Neural cell (in vitro differentiated cells): Measurements from ENCODE around the gene MRPS15. TPM values are rescaled to one million over a fixed set of nuclear protein-coding genes. Genes with fewer than 3 reads are reported as not detected.

ENCODE experiments used
- H2AFZ ChIP-seq: fragments of 200-600, 300-800 bp; sonication (generic), shearing (Covaris generic); 2 replicates; pipeline ENCODE4 v1.6.0; 2014; ENCODE audit warnings: low read depth, mild to moderate bottlenecking, antibody characterized with exemption, low read length, moderate library complexity
- H3F3A ChIP-seq: fragments of 200-600 bp; shearing (Covaris generic); 2 replicates; pipeline ENCODE4 v1.6.1; 2016; ENCODE audit warnings: mild to moderate bottlenecking, moderate library complexity, mixed read lengths, antibody characterized with exemption, low read length; ENCODE audit not compliant: insufficient read depth, poor library complexity, severe bottlenecking
- H3K27ac ChIP-seq: fragments of 200-600, 300-800 bp; sonication (generic), shearing (Covaris generic); 2 replicates; pipeline ENCODE4 v1.5.1; 2014; ENCODE audit warnings: mild to moderate bottlenecking, low read length, moderate library complexity
- H3K27me3 ChIP-seq: fragments of 300-800, 200-600 bp; sonication (generic), shearing (Covaris generic); 2 replicates; pipeline ENCODE4 v1.6.0; 2014; ENCODE audit warnings: mild to moderate bottlenecking, low read depth, low read length, moderate library complexity; ENCODE audit not compliant: insufficient read depth
- H3K36me3 ChIP-seq: fragments of 300-800, 200-600 bp; sonication (generic), shearing (Covaris generic); 2 replicates; pipeline ENCODE4 v1.5.1; 2014; ENCODE audit warnings: mild to moderate bottlenecking, antibody characterized with exemption, low read length, moderate library complexity; ENCODE audit not compliant: insufficient read depth
- H3K4me2 ChIP-seq: fragments of 300-800, 200-600 bp; sonication (generic), shearing (Covaris generic); 2 replicates; pipeline ENCODE4 v1.6.0; 2014; ENCODE audit warnings: mild to moderate bottlenecking, low read length
- H3K4me3 ChIP-seq: fragments of 300-800, 200-600 bp; sonication (generic), shearing (Covaris generic); 2 replicates; pipeline ENCODE4 v1.5.1; 2014; ENCODE audit warnings: mild to moderate bottlenecking, low read length, moderate library complexity
- H3K79me2 ChIP-seq: fragments of 200-600 bp; shearing (Covaris generic); replicated peaks from 2 replicates; pipeline ENCODE4 v1.6.0; 2014; ENCODE audit warnings: mild to moderate bottlenecking, low read length, moderate library complexity; ENCODE audit not compliant: insufficient read depth
- H3K9ac ChIP-seq: fragments of 300-800, 200-600 bp; sonication (generic), shearing (Covaris generic); 2 replicates; pipeline ENCODE4 v1.6.1; 2016; ENCODE audit warnings: mild to moderate bottlenecking, low read length, mixed read lengths
- H3K9me2 ChIP-seq: fragments of 200-600 bp; shearing (Covaris generic); 2 replicates; pipeline ENCODE4 v1.6.1; 2016; ENCODE audit warnings: mild to moderate bottlenecking, low read length, mixed read lengths; ENCODE audit not compliant: insufficient read depth
- H3K9me3 ChIP-seq: fragments of 200-600, 300-800 bp; sonication (generic), shearing (Covaris generic); 2 replicates; pipeline ENCODE4 v1.6.1; 2016; ENCODE audit warnings: mild to moderate bottlenecking, mixed run types, low read length, moderate library complexity, mixed read lengths
- H4K20me1 ChIP-seq: fragments of 200-600 bp; shearing (Covaris generic); 2 replicates; pipeline ENCODE4 v1.6.1; 2016; ENCODE audit warnings: mild to moderate bottlenecking, mixed run types; ENCODE audit not compliant: insufficient read depth
- EP300 ChIP-seq: fragments of 450-650 bp; conservative IDR thresholded peaks from 2 replicates; pipeline ENCODE4 v1.6.1; 2014; ENCODE audit warnings: antibody characterized with exemption, mild to moderate bottlenecking, moderate library complexity; ENCODE audit not compliant: poor library complexity, severe bottlenecking
- EZH2 ChIP-seq: fragments of 200-600, 300-800 bp; shearing (Covaris generic), sonication (generic); IDR thresholded peaks from 2 replicates; pipeline ENCODE4 v1.6.1; 2014; ENCODE audit warnings: antibody characterized with exemption, low read length, borderline replicate concordance, mild to moderate bottlenecking; ENCODE audit not compliant: insufficient read depth, poor library complexity, severe bottlenecking
- MXI1 ChIP-seq: fragments of 450-650 bp; conservative IDR thresholded peaks from 2 replicates; pipeline ENCODE4 v1.6.1; 2014; ENCODE audit warnings: antibody characterized with exemption, mild to moderate bottlenecking; ENCODE audit not compliant: poor library complexity, severe bottlenecking
- POLR2AphosphoS5 ChIP-seq: IDR thresholded peaks from 2 replicates; pipeline ENCODE4 v1.6.1; 2012
- RAD21 ChIP-seq: fragments of 450-650 bp; conservative IDR thresholded peaks from 2 replicates; pipeline ENCODE4 v1.6.1; 2014; ENCODE audit warnings: antibody characterized with exemption, mild to moderate bottlenecking, moderate library complexity
- SMC3 ChIP-seq: fragments of 450-650 bp; conservative IDR thresholded peaks from 2 replicates; pipeline ENCODE4 v1.6.1; 2014; ENCODE audit warnings: antibody characterized with exemption, mild to moderate bottlenecking, moderate library complexity; ENCODE audit not compliant: poor library complexity
- TAF1 ChIP-seq: IDR thresholded peaks from 2 replicates; pipeline ENCODE4 v1.6.1; 2012; ENCODE audit warnings: low read depth
- polyA plus RNA-seq: library from polyadenylated mRNA; depleted of rRNA; stranded (reverse); fragments of >200 nt; gene quantifications from 2 replicates; pipeline ENCODE4 v1.2.3, GENCODE V29; 2014
- TF ChIP-seq, protein P1 (sequence below): IDR thresholded peaks from 2 replicates; pipeline ENCODE4 v1.6.1; 2012; ENCODE audit warnings: borderline replicate concordance
- TF ChIP-seq, protein P2 (sequence below): fragments of 450-650 bp; IDR thresholded peaks from 2 replicates; pipeline ENCODE4 v1.5.1; 2014; ENCODE audit warnings: antibody characterized with exemption, mild to moderate bottlenecking, moderate library complexity; ENCODE audit not compliant: poor library complexity, severe bottlenecking

The MRPS15 gene
- polyA plus RNA-seq, 1 donor from 2014 or later = 65.6 TPM

DNA sequence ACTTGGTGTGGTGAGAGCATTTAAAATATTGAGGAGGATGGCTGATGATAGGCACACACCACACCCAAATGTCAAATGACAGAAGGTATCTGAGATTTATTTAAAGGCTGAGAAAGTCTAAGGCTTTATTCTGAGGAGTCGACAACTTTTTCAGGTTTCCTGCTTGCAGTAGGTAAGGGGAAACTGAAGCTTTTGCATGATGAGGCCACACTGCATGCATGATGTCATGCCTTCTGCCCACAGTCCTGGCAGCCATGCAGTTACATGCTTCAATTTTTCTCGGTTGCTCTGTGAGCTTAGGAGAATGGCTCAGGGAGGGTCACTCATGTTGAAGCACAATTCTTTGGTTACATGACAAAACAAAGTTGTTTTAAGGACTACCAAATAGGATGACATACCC lies 20.9 kb downstream of the MRPS15 start:
- Histone ChIP-seq H3K9me3 (no peaks in the 10 kb centered on the region), H3K9me2 (no peaks in the 10 kb centered on the region), H3K4me3 (no peak overlapping the region), H3K9ac (no peak overlapping the region), H3K36me3 (no peaks in the 10 kb centered on the region), H4K20me1 (no peaks in the 10 kb centered on the region), H3K79me2 (no peaks in the 10 kb centered on the region), H3F3A (no peaks in the 10 kb centered on the region), H3K27ac (no peak overlapping the region), H3K4me2 (no peak overlapping the region), H3K27me3 (no peaks in the 10 kb centered on the region), H2AFZ (no peak overlapping the region)
- no peak for TF ChIP-seq EZH2
- no peak for TF ChIP-seq TAF1
- TF ChIP-seq RAD21 = no peak
- TF ChIP-seq MXI1 = no peak
- TF ChIP-seq POLR2AphosphoS5 = no peak
- TF ChIP-seq, protein P1, sequence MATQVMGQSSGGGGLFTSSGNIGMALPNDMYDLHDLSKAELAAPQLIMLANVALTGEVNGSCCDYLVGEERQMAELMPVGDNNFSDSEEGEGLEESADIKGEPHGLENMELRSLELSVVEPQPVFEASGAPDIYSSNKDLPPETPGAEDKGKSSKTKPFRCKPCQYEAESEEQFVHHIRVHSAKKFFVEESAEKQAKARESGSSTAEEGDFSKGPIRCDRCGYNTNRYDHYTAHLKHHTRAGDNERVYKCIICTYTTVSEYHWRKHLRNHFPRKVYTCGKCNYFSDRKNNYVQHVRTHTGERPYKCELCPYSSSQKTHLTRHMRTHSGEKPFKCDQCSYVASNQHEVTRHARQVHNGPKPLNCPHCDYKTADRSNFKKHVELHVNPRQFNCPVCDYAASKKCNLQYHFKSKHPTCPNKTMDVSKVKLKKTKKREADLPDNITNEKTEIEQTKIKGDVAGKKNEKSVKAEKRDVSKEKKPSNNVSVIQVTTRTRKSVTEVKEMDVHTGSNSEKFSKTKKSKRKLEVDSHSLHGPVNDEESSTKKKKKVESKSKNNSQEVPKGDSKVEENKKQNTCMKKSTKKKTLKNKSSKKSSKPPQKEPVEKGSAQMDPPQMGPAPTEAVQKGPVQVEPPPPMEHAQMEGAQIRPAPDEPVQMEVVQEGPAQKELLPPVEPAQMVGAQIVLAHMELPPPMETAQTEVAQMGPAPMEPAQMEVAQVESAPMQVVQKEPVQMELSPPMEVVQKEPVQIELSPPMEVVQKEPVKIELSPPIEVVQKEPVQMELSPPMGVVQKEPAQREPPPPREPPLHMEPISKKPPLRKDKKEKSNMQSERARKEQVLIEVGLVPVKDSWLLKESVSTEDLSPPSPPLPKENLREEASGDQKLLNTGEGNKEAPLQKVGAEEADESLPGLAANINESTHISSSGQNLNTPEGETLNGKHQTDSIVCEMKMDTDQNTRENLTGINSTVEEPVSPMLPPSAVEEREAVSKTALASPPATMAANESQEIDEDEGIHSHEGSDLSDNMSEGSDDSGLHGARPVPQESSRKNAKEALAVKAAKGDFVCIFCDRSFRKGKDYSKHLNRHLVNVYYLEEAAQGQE = no peak
- TF ChIP-seq, protein P2, sequence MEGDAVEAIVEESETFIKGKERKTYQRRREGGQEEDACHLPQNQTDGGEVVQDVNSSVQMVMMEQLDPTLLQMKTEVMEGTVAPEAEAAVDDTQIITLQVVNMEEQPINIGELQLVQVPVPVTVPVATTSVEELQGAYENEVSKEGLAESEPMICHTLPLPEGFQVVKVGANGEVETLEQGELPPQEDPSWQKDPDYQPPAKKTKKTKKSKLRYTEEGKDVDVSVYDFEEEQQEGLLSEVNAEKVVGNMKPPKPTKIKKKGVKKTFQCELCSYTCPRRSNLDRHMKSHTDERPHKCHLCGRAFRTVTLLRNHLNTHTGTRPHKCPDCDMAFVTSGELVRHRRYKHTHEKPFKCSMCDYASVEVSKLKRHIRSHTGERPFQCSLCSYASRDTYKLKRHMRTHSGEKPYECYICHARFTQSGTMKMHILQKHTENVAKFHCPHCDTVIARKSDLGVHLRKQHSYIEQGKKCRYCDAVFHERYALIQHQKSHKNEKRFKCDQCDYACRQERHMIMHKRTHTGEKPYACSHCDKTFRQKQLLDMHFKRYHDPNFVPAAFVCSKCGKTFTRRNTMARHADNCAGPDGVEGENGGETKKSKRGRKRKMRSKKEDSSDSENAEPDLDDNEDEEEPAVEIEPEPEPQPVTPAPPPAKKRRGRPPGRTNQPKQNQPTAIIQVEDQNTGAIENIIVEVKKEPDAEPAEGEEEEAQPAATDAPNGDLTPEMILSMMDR = no peak
- no peak for TF ChIP-seq EP300
- TF ChIP-seq SMC3 = no peak

DNA sequence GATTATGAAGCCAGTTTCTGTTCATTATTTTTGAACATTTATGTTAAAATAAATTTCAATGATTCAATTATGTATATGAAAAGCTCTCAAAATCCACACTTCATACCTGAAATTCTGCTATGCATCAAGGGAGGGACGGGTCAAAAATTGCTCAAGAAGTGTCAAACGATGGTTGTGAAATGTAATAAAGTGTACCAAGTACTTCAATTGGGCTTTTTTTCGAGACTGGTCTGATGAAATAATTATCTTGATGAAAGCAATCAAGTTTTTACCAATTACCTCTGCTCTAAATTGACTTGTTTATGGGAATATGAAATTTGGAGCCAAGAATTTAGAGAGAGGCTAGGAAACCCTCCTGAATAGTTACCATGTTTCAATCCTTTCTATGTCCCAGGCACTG lies 21.8 kb downstream of the MRPS15 start:
- Histone ChIP-seq H3K27ac (no peak overlapping the region), H3F3A (no peaks in the 10 kb centered on the region), H3K79me2 (no peaks in the 10 kb centered on the region), H3K9me2 (no peaks in the 10 kb centered on the region), H3K4me3 (no peak overlapping the region), H3K27me3 (no peaks in the 10 kb centered on the region), H3K36me3 (no peaks in the 10 kb centered on the region), H3K9ac (no peak overlapping the region), H4K20me1 (no peaks in the 10 kb centered on the region), H3K4me2 (no peak overlapping the region), H2AFZ (no peak overlapping the region), H3K9me3 (no peaks in the 10 kb centered on the region)
- no peak for TF ChIP-seq MXI1
- no peak for TF ChIP-seq SMC3
- TF ChIP-seq, protein P1 = no peak
- TF ChIP-seq TAF1 = no peak
- no peak for TF ChIP-seq POLR2AphosphoS5
- TF ChIP-seq, protein P2 = no peak
- TF ChIP-seq EZH2 = no peak
- no peak for TF ChIP-seq EP300
- TF ChIP-seq RAD21 = no peak
